ENCODE measurements around the gene CACNA1A.

- TF ChIP-seq CTCF (IDR thresholded peaks at IDR 0.05) (no peak), EZH2 (IDR thresholded peaks at IDR 0.05) (no peak)
Observed at GRCh38 chr19:13330285-13330684, 176.0 kb downstream of the CACNA1A start.

Measured in neural progenitor cell (in vitro differentiated cells).